ENCODE results near the gene ZBTB20.
A peak's percentile ranks its signal among the peaks of the same experiment; 100 is the strongest.

ZBTB20 gene

GRCh38 chr3:114332342-114333179 lies 814.5 kb downstream of the ZBTB20 start:
- DNase-seq (ENCODE audit: insufficient read length, low spot score) (no peak), FAIRE-seq (peak; percentile 79)

DNA sequence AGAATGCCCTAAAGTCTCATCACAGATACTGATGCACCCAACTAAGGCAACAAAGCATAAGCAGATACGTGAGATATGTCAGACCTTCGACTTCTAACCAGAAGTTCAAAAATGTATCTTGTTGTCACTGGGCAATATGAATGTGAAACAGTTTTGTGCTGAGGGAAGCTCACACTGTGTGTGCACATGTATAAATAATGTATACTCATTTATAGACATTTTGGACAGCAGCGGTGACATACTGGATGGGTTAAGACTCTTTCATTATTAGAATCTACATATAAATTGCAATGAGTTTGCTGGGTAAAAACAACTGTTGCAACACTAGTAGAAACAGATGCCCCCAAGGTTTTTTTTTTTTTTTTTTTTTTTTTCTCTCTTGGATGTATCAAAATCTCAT lies 815.4 kb downstream of the ZBTB20 start:
- DNase-seq (ENCODE audit: insufficient read length, low spot score) (no peak), FAIRE-seq (no peak)

GRCh38 chr3:114331007-114331406 lies 816.1 kb downstream of the ZBTB20 start:
- FAIRE-seq (no peak), DNase-seq (ENCODE audit: insufficient read length, low spot score) (no peak)

GRCh38 chr3:114329823-114330222 lies 817.3 kb downstream of the ZBTB20 start:
- FAIRE-seq: peak; percentile 64
- DNase-seq (ENCODE audit: insufficient read length, low spot score): no peak

DNA sequence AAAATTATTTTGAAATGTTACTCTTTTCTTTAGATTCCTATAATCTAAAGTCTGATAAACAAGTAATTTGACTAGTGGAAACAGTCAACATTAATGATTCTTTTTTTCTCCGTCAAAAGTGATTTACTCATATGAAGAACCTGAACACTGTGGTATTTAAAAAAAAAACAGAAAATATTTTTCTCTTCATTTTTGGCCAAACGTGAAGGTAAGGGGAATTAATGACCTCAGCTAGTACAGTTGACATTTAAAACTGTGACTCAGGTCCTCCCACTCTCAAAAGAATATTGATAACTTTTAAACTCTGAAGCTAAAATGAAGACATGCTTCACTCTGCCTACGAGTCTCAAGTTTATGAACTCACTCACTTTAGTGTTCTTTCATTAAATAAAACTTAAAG lies 818.7 kb downstream of the ZBTB20 start:
- no peak for DNase-seq (ENCODE audit: insufficient read length, low spot score)
- peak; percentile 26 for FAIRE-seq

DNA sequence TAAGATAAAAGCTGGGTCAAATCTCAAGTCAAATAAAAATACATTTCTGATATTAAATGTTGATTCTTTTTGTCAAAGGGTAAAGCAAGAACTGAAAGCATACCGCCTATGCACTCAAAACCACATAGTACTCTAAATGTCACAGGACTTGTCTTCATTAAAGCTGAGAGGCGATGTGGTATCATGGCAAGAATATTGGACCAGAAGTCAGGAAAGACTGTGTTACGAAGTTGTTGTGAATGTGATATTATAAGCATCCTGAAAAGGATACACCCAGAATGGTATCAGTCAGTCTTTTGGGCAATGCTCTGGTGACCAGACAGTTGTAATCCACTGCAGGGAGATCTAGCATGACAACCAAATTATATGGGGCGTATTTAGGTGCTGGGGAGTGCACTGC lies 819.4 kb downstream of the ZBTB20 start:
- FAIRE-seq (peak; percentile 76), DNase-seq (ENCODE audit: insufficient read length, low spot score) (no peak)

- FAIRE-seq (peak; percentile 86), DNase-seq (ENCODE audit: insufficient read length, low spot score) (no peak)
Measured at GRCh38 chr3:114323546-114324254, 823.4 kb downstream of the ZBTB20 start.

DNA sequence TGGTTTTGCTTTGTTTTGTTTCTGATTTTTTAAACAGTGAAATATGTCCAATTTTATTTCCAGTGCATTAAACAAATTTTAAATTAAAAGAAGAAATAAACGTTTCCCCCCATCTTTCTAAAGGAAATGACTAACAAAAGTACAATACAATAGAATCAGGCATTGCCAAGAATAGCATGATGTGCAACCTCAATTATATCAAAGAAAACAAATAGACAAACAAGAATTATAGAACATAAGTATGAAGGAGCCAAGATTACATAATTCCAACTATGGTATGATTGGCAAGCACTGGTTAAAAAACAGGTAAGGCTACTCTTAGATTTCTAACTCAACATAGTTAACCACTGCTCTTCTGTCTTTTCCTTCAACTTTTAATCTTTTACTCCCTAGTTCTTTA lies 826.8 kb downstream of the ZBTB20 start:
- FAIRE-seq: no peak
- DNase-seq (ENCODE audit: insufficient read length, low spot score): no peak

GRCh38 chr3:114319453-114319852 lies 827.6 kb downstream of the ZBTB20 start:
- no peak for FAIRE-seq
- DNase-seq (ENCODE audit: insufficient read length, low spot score): no peak

DNA sequence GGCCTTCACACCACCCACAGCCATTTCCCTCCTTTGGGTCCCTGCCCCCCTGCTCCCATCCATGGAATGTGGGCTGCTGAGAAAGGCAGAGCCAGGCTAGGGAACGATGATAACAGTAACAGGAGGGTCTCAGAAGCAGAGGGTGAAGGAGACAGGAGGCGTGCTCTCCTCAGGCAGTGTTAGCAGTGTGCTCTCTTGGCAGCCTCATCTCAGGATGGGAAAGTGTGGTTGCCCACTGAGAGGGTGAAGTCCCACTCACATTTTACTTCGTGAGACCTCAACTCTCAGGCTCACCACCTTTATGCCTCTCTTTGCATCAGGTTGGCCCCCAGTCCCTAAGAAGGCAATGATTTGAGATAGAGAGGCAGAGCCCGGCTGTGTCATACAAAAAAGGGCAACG lies 828.8 kb downstream of the ZBTB20 start:
- FAIRE-seq (no peak), DNase-seq (ENCODE audit: insufficient read length, low spot score) (no peak)

- DNase-seq (ENCODE audit: insufficient read length, low spot score): no peak
- no peak for FAIRE-seq
Measured at GRCh38 chr3:114314282-114314681, 832.8 kb downstream of the ZBTB20 start.

DNA sequence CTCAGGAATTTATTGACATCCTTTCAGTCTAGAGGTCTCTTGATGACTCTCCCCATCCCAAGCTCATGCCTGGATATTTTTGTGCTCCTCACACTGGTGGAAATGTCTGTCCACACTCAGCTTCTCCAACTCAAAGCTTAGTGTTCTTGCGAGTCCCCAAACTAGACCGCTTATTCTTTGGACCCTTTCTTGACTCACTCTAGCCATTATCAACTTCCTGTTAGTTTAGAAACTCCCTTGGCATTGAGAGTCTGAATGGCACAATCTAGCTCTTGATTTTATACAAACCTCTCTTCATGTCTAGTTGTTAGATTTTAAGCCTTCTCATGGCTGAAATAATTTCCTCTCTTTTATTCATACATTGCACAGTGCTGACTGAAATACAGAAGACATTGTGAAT lies 833.7 kb downstream of the ZBTB20 start:
- FAIRE-seq (no peak), DNase-seq (ENCODE audit: insufficient read length, low spot score) (no peak)

DNA sequence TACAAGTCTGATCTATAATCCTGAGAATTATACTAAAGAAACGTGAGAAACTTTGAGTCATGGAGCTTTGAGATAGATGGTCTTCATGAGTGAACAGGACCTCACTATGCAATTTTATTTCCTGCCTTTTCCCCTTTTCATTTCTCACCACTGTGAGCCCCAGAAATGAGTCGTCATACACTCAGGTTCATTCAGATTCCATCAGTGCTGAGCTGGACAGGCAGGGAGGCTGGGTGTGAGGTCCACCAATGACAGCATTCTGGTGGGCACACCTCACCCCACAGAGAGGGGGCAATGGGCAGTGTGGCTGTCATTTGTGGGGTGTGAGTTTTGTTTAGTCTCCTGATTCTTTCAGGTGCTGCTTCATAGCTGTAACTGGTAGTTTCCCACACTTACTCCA lies 836.4 kb downstream of the ZBTB20 start:
- FAIRE-seq: peak; percentile 53

DNA sequence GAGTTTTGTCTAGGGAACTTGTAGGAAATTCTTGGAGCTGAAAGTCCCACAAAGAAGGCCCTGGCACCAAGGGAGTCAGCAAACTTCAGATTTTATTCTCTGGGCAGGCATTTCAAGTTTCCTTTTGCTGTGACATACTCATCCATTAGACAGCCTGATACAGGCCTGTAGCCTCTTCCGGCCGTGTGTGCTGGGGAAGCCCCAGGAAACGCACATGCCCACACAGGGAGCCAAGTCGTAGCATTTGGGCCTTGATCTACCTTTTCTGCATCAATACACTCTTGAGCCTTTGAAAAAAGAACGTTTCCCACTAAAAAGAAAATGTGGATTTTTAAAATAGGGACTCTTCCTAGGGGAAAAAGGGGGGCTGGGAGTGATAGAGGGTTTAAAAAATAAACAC lies 838.3 kb downstream of the ZBTB20 start:
- FAIRE-seq (peak; percentile 94), DNase-seq (ENCODE audit: insufficient read length, low spot score) (peak; percentile 32)

More for the DNA sequence above, 836.4 kb downstream of the ZBTB20 start:
- DNase-seq (ENCODE audit: insufficient read length, low spot score): no peak

- peak; percentile 63 for FAIRE-seq
Measured at GRCh38 chr3:114308377-114308776, 838.7 kb downstream of the ZBTB20 start.

DNA sequence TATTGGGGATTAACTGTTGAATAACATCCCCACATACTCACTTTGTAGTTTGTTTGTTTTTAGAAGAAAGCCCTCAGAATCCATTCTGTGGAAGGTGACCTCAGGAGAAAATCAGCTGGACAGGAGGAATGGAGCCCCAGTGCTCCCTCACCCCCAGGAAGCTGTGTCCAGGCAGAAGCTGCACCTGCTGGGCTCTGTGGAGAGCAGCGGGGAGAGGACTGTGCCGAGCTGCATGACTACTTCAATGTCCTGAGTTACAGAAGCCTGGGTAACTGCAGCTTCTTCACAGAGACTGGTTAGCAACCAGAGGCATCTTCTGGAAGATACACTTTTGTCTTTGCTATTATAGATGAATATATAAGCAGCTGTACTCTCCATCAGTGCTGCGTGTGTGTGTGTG lies 839.3 kb downstream of the ZBTB20 start:
- no peak for DNase-seq (ENCODE audit: insufficient read length, low spot score)
- FAIRE-seq: no peak

More at GRCh38 chr3:114308377-114308776, 838.7 kb downstream of the ZBTB20 start:
- no peak for DNase-seq (ENCODE audit: insufficient read length, low spot score)

DNA sequence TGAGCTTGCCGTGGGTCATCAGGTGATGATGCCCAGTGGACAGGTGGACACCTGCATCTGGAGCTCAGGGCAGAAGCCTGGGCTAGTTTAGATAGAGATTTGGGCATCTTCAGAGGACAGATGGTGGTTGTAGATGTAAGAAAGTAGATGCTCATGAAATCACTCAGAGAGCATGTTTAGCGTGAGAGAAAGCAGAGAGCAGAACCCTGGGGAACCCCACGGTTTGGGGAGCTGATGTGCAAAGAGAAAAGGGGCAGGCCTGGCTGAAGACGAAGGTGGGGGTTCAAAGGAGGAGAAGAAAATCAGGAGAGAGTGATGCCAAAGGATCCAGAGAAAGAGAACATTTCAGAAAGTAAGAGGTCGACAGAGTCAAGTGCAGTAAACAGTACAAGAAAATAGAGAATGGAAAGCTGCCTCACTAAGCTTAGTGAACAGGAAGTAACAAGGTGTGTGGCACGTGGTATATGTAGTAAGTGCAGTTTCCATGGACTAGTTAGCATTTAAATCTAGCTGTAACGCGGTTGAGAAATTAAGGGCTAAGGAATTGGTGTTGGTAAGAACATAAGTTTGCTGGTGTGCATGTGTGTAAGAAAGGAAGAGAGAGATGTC lies 839.8 kb downstream of the ZBTB20 start:
- peak; percentile 95 for FAIRE-seq
- DNase-seq (ENCODE audit: insufficient read length, low spot score): no peak

- FAIRE-seq (no peak), DNase-seq (ENCODE audit: insufficient read length, low spot score) (no peak)
Measured at GRCh38 chr3:114299941-114300624, 847.0 kb downstream of the ZBTB20 start.

- DNase-seq (ENCODE audit: insufficient read length, low spot score) (no peak), FAIRE-seq (no peak)
Measured at GRCh38 chr3:114299421-114299820, 847.7 kb downstream of the ZBTB20 start.

GRCh38 chr3:114295946-114296345 lies 851.1 kb downstream of the ZBTB20 start:
- FAIRE-seq: no peak

DNA sequence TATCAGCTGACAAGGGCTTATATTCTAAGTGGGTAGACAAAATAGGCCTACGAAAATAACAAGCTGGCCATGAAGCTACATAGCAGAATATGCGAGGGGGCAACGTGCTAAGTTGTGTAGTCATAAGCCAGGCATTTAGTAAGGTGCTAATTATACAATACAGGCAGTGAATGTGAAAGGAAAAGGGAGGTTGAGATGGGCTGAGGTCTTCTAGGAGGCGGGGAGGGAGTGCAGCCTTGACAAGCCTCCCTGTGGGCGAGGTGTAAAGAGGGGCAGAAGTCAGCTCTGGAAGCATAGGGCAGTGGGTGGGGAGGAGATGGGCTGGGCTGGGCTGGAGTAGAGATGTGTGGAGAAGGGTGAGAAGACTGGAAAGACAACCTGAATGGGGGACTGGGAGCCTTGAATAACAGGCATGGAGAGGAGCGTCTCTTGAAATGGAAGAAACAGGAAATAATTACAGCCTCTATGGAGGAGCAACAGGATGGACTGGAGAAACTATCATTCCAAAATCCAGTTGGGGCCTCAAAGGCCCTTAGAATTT lies 852.1 kb downstream of the ZBTB20 start:
- DNase-seq (ENCODE audit: insufficient read length, low spot score): no peak
- FAIRE-seq: no peak

More at GRCh38 chr3:114295946-114296345, 851.1 kb downstream of the ZBTB20 start:
- no peak for DNase-seq (ENCODE audit: insufficient read length, low spot score)
